ENCODE results near the gene IGF2R.
"Not testable (repeated sequence)": the region's sequence is repeated elsewhere in the genome, so short reads cannot be mapped to it uniquely, and the experiment has no call there.

Gene IGF2R, protein sequence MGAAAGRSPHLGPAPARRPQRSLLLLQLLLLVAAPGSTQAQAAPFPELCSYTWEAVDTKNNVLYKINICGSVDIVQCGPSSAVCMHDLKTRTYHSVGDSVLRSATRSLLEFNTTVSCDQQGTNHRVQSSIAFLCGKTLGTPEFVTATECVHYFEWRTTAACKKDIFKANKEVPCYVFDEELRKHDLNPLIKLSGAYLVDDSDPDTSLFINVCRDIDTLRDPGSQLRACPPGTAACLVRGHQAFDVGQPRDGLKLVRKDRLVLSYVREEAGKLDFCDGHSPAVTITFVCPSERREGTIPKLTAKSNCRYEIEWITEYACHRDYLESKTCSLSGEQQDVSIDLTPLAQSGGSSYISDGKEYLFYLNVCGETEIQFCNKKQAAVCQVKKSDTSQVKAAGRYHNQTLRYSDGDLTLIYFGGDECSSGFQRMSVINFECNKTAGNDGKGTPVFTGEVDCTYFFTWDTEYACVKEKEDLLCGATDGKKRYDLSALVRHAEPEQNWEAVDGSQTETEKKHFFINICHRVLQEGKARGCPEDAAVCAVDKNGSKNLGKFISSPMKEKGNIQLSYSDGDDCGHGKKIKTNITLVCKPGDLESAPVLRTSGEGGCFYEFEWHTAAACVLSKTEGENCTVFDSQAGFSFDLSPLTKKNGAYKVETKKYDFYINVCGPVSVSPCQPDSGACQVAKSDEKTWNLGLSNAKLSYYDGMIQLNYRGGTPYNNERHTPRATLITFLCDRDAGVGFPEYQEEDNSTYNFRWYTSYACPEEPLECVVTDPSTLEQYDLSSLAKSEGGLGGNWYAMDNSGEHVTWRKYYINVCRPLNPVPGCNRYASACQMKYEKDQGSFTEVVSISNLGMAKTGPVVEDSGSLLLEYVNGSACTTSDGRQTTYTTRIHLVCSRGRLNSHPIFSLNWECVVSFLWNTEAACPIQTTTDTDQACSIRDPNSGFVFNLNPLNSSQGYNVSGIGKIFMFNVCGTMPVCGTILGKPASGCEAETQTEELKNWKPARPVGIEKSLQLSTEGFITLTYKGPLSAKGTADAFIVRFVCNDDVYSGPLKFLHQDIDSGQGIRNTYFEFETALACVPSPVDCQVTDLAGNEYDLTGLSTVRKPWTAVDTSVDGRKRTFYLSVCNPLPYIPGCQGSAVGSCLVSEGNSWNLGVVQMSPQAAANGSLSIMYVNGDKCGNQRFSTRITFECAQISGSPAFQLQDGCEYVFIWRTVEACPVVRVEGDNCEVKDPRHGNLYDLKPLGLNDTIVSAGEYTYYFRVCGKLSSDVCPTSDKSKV (N-terminal part only)

DNA sequence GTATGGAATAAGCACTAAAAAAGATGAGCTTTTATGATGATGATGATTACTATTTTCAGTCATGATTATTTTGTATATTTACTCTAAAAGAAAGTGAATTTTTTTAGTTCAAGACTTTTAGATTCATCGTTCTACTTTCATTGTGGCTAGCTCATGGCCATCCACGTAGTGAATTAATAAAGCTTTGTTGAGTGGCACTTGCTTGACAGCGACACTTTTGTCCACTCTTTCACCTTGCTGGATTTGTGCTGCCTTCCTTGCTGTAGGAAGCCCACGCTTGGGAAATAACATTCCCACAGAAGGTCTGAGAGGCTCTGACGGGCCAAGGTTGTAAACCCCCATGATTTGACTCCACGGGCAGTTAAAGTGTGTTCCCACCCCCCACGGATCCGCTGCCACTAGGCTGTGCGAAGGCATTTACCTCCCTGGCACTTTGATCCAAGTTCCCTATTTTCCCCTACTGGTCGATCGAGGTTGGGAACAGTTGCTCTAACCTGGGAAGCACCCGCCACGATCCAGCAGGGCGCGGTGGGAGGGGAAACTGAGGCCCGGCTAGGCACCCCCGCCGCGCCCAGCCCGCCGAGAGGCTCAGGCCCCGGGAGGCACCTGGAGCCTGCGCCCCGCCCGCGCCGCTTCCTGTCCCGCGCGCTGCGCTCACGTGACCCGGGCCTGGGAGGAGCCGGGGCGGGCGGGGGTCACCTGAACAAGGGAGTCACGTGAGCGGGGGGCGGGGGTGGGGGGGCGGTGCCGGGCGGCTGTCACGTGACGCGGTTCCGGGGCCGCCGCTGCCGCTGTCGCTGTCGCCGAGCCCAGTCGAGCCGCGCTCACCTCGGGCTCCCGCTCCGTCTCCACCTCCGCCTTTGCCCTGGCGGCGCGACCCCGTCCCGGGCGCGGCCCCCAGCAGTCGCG lies at the start of gene IGF2R:
Gene IGF2R (plus strand): TSS at position 788 of the 909 bp plus-strand sequence. CDS start 165 bp downstream, outside the sequence.
- peak; percentile 51 to 54 for DNase-seq

DNA sequence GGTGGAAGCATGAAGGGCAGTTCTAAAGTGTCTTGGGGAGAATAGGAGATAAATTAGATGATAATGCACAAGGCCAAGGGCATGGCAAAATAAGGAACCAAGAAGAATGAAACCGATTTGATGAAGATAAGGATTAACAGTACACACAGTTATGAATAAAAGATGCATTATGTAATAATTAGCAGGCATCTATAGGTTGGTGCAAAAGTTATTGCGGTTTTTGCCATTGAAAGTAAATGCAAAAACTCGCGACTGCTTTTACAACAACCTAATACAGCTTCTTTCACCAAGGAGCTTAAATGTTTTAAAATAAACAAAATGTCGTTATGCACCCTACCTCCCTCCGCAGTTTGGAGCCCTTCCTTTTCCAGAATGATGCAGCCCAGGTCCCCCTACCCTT lies 49.1 kb upstream of the IGF2R start:
- no peak for DNase-seq

DNA sequence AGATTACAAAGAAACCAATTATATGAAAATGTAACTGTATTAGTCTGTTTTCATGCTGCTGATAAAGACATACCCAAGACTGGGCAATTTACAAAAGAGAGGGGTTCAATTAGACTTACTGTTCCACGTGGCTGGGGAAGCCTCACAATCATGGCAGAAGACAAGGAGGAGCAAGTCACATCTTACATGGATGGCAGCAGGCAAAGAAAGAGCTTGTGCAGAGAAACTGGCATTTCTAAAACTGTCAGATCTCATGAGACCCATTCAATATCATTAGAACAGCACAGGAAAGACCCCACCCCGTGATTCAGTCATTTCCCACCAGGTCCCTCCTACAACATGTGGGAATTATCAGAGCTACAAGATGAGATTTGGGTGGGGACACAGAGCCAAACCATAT lies 44.7 kb upstream of the IGF2R start:
- not testable (repeated sequence) for DNase-seq

DNA sequence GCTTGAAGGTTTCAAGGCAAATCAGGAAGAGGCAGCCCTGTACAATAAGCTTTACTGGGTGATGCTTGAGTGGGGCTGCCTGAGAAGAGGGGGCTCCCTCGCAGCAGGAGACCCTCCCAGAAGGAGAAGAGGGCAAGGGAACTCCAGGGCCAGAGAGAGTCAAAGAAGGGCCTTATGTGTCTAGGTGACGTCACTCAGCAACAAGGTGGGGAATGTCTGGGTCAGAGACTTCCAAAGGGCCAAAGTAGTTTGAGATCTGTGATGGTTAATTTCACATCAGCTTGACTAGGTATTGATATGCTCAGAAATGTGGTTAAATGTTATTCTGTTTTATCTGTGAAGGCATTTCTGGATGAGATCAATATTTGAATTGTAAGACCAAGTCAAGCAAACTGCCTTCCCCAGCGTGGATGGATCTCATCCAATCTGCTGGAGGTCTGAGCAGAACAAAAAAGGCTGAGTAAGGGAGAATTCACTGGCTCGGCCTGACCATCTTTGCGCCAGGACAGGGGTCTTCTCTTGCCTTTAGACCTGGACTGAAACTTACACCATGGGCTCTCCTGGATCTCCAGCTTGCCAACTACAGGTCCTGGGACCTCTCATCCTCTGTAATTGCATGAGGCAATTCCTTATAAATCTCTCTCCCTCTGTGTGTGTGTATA lies 42.2 kb upstream of the IGF2R start:
- DNase-seq = no peak

DNA sequence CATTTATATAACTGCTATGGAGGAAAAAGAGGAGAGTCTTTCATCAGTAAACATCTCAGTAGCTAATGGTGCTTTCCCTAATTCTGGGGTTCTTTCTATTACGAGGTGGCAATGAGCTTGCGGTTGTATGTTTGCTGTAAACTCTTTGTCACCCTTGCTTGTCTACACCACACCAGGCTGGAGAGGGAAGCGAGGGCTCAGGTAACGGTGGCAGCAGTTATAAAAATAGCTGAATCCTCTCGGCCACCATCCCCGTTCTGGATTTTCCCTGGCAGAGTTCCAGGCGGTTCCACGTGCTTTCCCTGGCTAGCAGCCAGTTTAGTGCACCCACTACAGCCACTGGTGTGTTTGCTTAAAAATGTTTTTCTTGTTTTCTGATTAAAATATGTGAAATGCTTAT lies 39.1 kb upstream of the IGF2R start:
- DNase-seq = no peak

DNA sequence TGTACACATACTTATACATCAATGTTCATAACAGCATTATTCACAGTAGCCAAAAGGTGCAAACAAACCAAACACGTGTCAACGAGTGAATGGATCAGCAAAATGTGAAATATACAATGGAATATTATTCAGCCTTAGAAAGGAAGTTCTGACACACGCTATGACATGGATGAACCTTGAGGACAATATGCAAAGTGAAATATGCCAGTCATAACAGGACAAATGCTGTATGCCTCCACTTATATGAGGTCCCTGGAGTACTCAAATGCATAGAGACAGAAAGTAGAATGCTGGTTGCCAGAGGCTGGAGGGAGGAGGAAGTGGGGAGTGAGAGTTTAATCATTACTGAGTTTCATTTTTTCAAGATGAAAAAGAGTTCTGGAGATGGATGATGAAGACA lies 37.8 kb upstream of the IGF2R start:
- no peak for DNase-seq

DNA sequence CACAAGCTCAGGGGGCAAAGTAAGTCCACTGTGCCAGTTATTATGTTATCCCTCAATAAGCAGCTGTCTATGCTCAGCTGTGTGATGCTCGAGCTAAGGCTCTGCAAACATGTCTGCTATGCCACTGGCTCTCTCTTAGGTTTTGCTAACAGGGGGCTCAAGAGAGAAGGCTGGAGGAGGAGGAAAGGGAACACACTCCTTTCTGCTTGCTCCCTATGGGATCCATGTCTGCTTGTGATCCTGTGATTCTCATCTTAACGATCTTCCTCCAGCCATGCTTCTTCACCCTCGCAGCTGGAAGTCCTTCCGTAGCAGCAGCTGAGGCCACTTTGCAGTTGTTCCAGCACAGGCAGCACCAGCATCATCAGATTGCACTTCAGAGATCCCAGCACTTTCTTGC lies 37.0 kb upstream of the IGF2R start:
- no peak for DNase-seq

DNA sequence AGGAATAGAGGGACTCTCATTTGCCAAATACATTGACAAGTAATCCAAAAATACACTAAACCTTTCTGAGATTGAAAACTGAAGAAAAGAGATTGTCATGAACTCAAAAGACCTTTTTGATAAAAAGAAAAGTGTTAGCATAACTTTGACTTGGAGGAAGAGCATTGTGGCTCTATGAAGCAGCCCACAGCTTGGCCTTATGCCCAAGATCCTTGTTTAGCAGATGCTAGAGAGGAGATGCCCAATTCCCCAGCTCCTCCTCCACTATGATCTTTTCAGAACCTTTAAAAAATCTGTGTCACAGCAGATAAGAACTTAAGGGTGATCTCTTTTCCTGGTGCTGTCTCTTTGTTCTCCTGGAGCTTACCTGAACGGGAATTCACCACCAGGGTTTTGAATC lies 35.8 kb upstream of the IGF2R start:
- DNase-seq = no peak

DNA sequence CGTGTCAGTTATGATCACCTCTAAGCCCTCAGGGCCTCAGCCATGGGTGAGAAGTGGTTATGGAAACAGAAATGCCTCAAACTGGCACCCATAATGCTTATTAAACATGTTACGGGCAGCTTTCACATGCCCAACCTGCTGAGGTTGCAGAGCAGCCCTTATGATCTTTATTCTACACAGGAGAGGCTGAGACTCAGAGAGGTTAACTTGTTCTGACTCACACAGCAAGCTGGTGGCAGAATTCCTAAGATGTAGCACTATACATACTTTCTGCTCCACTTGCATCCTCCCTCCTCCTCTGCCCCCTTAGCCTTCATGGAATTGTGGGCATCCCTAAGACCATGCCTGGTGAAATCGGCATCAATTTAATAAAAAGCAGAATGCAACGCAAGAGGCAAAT lies 34.7 kb upstream of the IGF2R start:
- DNase-seq = no peak

DNA sequence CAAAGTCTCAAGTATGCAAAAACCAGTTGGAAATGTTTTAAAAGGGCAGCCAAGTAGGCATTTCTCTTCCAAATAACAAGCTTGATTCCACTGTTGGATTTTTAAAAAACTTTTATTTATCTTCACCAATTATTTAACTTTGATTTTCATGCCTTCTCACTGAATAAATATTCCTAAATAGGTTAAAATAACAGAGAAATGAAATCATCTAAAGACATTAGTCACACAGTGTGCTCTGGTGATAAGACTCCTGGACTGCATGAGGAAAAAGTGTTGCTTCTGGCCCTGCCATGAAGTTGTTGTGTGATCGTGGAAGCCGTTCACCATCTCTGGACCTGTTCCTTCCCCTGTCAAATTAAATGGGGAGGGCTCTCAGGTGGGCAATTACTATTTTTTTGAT lies 33.8 kb upstream of the IGF2R start:
- DNase-seq = no peak

DNA sequence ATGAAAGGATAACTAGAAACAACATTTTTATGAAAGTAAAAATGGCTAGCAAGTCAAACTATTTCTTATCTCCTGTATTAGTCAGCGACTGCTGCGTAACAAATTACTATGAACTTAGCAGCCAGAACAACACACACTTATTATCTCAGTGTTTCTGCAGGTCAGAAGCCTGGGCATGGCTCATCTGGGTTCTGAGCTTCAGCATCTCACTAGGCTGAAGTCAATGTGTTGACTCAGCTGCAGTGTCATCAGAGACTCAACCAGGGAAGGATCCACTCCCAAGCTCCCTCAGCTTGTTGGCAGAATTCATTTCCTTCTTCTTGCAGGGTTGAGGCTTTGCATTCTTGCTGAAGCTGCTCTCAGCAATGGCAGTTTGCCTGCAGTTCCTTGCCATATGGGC lies 33.2 kb upstream of the IGF2R start:
- DNase-seq = no peak

DNA sequence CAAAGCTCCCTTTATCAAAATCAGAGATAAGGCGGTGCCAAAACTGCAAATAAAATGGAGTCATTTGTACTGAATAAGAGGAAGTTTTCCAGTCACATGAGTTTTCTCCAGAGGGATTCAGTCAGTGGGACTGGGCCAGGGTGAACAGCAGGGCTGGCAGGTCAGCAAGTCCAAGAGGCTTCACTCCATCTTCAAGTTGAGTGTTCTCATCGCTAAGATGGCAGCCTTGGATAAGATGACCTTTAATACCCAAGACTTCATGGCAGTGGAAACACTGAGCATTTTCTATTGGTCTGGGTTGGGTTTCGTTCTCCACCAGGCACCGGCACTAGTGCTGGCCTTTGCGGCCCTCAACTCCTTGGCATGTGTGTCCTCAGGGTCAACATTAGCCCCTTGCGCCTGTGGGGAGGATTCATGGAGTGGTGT lies 29.3 kb upstream of the IGF2R start:
- no peak for DNase-seq

DNA sequence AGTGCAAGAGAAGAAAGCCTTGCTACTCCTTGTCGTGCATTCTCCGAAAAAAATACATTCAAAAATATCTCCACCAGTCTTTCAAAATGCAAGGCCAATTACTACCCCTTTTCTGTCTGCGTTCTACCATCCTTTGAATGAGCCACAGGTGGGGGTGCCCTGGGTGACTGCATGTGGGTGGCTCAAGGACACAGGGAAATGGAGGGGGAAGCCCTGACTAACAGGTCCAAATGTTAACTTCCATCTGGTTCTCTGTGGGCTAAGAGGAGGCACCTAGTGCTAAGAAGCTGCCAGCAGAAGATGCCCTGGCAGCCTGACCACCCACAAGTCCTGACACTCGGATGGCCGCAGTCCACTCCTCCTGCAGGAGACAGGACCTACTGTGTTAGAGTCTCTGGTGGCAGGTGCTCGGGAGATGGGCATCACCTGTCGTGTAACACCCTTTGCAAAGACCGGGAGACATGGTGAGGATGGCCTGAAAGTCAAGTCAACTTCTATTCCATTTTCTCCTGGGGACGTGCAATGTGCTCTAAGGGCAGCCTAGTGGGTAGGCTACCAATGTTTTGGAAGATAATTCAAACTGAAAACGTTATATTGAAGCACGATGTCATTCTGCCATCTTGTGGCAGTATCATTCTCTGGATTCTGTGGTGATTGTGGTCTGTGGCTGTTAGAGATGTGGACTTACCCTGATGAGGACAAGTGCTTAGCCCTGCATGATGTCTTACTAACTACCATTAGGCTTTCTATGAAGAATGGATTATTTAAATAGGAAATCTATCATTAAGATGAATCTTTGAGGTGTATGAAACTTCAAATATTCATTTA lies 27.4 kb upstream of the IGF2R start:
- DNase-seq = peak; percentile 67 to 70

DNA sequence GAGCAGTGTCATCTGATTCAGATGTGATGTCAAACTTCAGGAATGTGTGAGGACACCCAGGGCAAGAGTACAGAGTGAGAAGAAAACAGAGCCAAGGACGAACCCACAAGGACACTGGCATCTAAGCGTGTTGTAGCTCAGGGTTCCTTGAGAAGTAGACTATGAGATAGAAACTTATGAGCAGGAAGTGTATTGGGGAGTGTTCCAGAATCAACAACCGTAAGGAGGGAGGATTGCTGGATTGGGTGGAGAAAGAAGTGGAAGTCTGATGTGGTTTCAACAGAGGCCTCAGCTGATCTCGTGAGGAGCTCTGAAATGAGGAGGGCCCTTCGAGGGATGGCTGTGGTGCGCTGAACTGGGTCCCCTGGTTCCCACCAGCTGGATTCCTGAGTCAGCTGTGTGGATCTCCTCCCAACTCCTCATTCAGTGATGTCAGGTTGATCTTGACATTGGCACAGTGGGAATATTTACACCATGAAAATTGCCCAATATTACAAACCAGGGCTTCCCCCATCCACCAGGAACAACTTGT lies 25.7 kb upstream of the IGF2R start:
- no peak for DNase-seq

DNA sequence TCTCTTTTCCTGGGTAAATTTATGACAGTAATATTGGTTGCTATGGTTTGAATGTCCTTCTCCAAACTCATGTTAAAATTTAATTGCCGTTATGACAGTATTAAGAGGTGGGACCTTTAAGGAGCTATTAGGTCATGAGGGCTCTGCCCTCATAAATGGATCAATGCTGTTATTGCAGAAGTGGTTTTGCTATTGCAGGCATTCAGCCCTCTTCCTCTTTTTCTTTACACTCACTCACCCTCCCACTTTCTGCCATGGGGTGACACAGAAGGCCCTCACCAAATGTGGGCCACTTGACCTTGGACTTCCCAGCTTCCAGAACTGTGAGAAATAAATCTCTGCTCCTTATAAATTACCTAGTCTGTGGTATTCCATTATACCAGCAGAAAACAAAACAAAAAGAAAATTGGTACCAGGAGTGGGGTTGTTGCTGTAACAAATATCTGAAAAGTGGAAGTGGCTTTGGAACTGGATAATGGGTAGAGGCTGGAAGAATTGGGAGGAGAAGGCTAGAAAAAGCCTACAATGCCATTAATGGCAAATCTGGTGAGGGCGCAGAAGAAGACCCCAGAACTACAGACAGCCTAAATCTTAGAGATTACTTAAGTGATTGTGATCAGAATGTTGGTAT lies 24.8 kb upstream of the IGF2R start:
- DNase-seq = peak; percentile 74 to 88

DNA sequence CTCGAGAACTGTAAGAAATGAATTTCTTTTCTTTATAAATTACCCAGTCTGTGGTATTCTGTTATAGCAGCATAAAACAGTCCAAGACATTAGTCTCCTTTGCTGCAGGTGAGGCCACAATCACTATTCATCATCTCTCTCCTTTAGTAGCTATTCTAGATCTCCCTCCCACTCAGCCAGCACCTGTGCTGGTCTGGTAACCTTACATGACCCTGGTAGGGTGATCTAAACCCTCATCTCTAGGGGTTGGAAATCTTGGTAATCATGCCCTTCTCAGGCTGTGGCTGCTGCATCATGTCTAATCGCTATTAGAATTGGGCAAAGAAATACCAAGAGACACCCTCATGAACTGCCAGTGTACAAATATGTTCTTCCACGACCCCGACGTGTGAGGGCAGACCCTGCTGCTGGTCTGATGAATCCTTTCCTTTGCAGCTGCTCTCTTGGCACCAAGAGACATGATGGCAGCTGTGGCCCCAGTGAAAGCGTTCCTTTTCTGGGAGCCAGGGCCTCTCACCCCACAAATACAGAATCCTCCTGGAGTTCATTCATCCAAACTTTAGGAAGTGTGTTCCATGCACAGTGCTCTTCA lies 23.0 kb upstream of the IGF2R start:
- no peak for DNase-seq

DNA sequence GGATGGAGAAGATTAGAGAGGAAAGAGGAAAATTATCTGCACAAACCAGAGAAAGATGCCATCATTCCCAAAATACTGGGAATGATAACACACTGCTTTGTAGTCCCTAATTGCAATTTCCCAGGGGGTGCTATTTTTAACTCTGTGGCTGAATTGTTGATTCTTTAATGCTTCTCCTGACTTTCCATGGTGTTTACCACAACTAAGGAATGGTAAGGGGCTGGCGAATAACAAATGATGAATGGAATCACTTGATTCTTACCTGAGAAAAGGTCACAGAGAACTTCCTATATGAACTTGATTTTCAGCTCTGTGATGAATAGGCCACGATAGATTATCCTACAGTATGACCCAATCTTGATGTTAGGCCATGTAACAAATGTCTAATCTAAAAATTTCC lies 22.0 kb upstream of the IGF2R start:
- no peak for DNase-seq

DNA sequence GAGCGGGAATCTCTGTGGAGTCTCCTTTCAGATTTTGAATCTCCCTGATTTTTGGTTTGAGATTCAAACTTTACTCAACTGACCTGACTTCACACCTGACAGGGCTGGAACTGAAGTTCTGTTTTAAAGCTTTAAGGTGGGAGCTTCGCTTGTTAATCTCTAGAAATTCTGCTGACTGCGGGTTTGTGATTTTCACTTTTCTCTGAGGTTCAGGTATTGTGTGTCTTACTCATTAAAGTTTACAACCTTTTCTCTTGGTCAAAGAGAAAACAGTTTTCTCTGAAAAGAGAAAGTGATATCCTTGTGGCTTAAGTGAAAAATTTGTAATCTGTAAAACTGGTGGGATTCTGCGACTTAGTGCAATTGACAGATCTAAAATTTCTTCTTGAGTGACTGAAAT lies 20.7 kb upstream of the IGF2R start:
- DNase-seq = no peak

DNA sequence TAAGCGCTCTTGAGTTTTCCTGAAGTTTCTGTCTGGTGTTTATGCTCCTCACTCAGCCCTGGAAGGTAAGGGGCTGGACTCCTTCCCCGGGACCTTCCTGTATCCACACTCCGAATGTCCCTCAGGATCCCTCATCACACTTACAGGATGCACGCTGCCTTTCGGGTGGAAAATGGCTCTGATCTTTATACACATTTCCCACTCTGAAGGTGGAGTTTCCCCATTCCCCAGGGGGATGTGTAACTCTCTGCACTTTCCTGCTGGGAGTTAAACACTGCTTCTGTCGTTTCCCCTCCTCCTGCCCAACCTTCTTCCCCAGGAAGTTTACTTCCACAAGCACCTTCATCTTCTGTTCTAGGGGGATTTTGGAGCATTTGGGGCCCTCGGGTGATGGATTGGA lies 17.1 kb upstream of the IGF2R start:
- no peak for DNase-seq

Data from AML-193 (cell line).